GM18909 (cell line): ENCODE measurements around the gene EMC7.
"Not testable (repeated sequence)": the region's sequence is repeated elsewhere in the genome, so short reads cannot be mapped to it uniquely, and the experiment has no call there.

Experiments used
- ATAC-seq: cut with Tn5 transposase; IDR thresholded peaks from one replicate; pipeline ENCODE4 v1.9.1; 2021; ENCODE audit warnings: mild to moderate bottlenecking; ENCODE audit not compliant: unreplicated experiment, poor library complexity

EMC7 gene

GRCh38 chr15:34099914-34100313 lies 1.7 kb downstream of the EMC7 start:
- ATAC-seq, result no peak

- no peak for ATAC-seq
These were observed 15.9 kb downstream of the EMC7 start for GRCh38 chr15:34085746-34086145.

GRCh38 chr15:34084086-34084485 lies 17.6 kb downstream of the EMC7 start:
- no peak for ATAC-seq

- no peak for ATAC-seq
These were observed 21.8 kb downstream of the EMC7 start for GRCh38 chr15:34079904-34080303.

GRCh38 chr15:34078900-34079299 lies 22.8 kb downstream of the EMC7 start:
- ATAC-seq, result no peak

- no peak for ATAC-seq
These were observed 24.9 kb downstream of the EMC7 start for GRCh38 chr15:34076785-34077184.

- no peak for ATAC-seq
These were observed 31.7 kb downstream of the EMC7 start for GRCh38 chr15:34070003-34070402.

GRCh38 chr15:34065941-34066340 lies 35.7 kb downstream of the EMC7 start:
- ATAC-seq, result no peak

GRCh38 chr15:34065261-34065660 lies 36.4 kb downstream of the EMC7 start:
- ATAC-seq, result no peak

GRCh38 chr15:34064438-34064837 lies 37.2 kb downstream of the EMC7 start:
- ATAC-seq, result no peak

GRCh38 chr15:34059946-34060345 lies 41.7 kb downstream of the EMC7 start:
- ATAC-seq, result no peak

GRCh38 chr15:34059476-34059875 lies 42.2 kb downstream of the EMC7 start:
- no peak for ATAC-seq

GRCh38 chr15:34056911-34057310 lies 44.8 kb downstream of the EMC7 start:
- ATAC-seq, result no peak

- ATAC-seq, result no peak
These were observed 45.6 kb downstream of the EMC7 start for GRCh38 chr15:34055868-34056595.

GRCh38 chr15:34054081-34054707 lies 47.5 kb downstream of the EMC7 start:
- no peak for ATAC-seq

- not testable (repeated sequence) for ATAC-seq
These were observed 51.3 kb downstream of the EMC7 start for GRCh38 chr15:34050385-34050784.

GRCh38 chr15:34049112-34049511 lies 52.5 kb downstream of the EMC7 start:
- ATAC-seq, result no peak

- no peak for ATAC-seq
These were observed 53.5 kb downstream of the EMC7 start for GRCh38 chr15:34047893-34048775.

GRCh38 chr15:34046471-34047145 lies 55.1 kb downstream of the EMC7 start:
- no peak for ATAC-seq

- ATAC-seq, result no peak
These were observed 57.8 kb downstream of the EMC7 start for GRCh38 chr15:34043813-34044212.

GRCh38 chr15:34043391-34043790 lies 58.3 kb downstream of the EMC7 start:
- no peak for ATAC-seq
